KMS-11 (cell line): ENCODE data around the gene TIMMDC1.
"Not testable (repeated sequence)": the region's sequence is repeated elsewhere in the genome, so short reads cannot be mapped to it uniquely, and the experiment has no call there.

Experiments used
- H2AFZ ChIP-seq: fragments of 200-600 bp; sonication (generic); 2 replicates; pipeline ENCODE4 v1.6.1; 2016; ENCODE audit warnings: antibody characterized with exemption, mixed run types, low read depth
- H3K27ac ChIP-seq: fragments of 200-600 bp; sonication (generic); 2 replicates; pipeline ENCODE4 v1.6.1; 2016; ENCODE audit warnings: mild to moderate bottlenecking, mixed run types
- H3K27me3 ChIP-seq: fragments of 200-600 bp; sonication (generic); 2 replicates; pipeline ENCODE4 v1.6.1; 2017; ENCODE audit warnings: mild to moderate bottlenecking, low read depth, mixed run types, moderate library complexity; ENCODE audit not compliant: insufficient read depth
- H3K36me3 ChIP-seq: fragments of 200-600 bp; sonication (generic); 2 replicates; pipeline ENCODE4 v1.6.1; 2017; ENCODE audit warnings: mild to moderate bottlenecking, mixed run types; ENCODE audit not compliant: insufficient read depth
- H3K4me1 ChIP-seq: fragments of 200-600 bp; sonication (generic); 2 replicates; pipeline ENCODE4 v1.6.1; 2016; ENCODE audit warnings: mild to moderate bottlenecking, low read depth, mixed run types; ENCODE audit not compliant: poor library complexity, severe bottlenecking
- H3K4me2 ChIP-seq: fragments of 200-600 bp; sonication (generic); 2 replicates; pipeline ENCODE4 v1.7.0; 2016; ENCODE audit warnings: mild to moderate bottlenecking, mixed run types
- H3K4me3 ChIP-seq: fragments of 200-600 bp; sonication (generic); IDR thresholded peaks from 2 replicates; pipeline ENCODE4 v1.6.1; 2017; ENCODE audit warnings: low read depth, low read length, mixed read lengths; ENCODE audit not compliant: insufficient read depth
- H3K79me2 ChIP-seq: fragments of 200-600 bp; sonication (generic); 2 replicates; pipeline ENCODE4 v1.6.1; 2016; ENCODE audit warnings: low read depth, mixed run types; ENCODE audit not compliant: insufficient read depth
- H3K9ac ChIP-seq: fragments of 200-600 bp; sonication (generic); 2 replicates; pipeline ENCODE4 v1.6.1; 2016; ENCODE audit warnings: mild to moderate bottlenecking, mixed run types
- H4K20me1 ChIP-seq: fragments of 200-600 bp; sonication (generic); 2 replicates; pipeline ENCODE4 v1.6.1; 2016; ENCODE audit warnings: mild to moderate bottlenecking, mixed run types; ENCODE audit not compliant: insufficient read depth
- CTCF ChIP-seq: fragments of 200-600 bp; sonication (generic); conservative IDR thresholded peaks from 2 replicates; pipeline ENCODE4 v1.6.1; 2017; ENCODE audit warnings: low read depth, mild to moderate bottlenecking, antibody characterized with exemption, low read length, moderate library complexity, mixed read lengths

The TIMMDC1 gene

GRCh38 chr3:119562307-119562961, 64.1 kb downstream of the TIMMDC1 start:
- Histone ChIP-seq H3K79me2 (no peaks in the 10 kb centered on the region), H3K27ac (peak overlapping the region; percentile 64), H3K36me3 (no peaks in the 10 kb centered on the region), H3K27me3 (no peaks in the 10 kb centered on the region), H3K4me1 (peaks cover 50% of the 10 kb centered on the region), H2AFZ (peak overlapping the region; percentile 49), H3K9ac (peak overlapping the region; percentile 31; the same call in 1 of the 2 replicates), H3K4me2 (peak overlapping the region; percentile 38), H3K4me3 (no peak overlapping the region), H4K20me1 (no peaks in the 10 kb centered on the region)
- no peak for TF ChIP-seq CTCF

- not testable (repeated sequence) for H3K4me3 ChIP-seq, H4K20me1 ChIP-seq, H3K27me3 ChIP-seq, H2AFZ ChIP-seq, H3K4me2 ChIP-seq, H3K36me3 ChIP-seq, H3K79me2 ChIP-seq, H3K9ac ChIP-seq
- Histone ChIP-seq H3K27ac (0 out of 2 replicates have a peak overlapping the region, but pooled peaks have one; percentile 64), H3K4me1 (peaks cover 51% of the 10 kb centered on the region)
Observed at GRCh38 chr3:119563334-119563733, 65.0 kb downstream of the TIMMDC1 start.

- TF ChIP-seq CTCF: no peak
- H3K4me2 ChIP-seq: 0 out of 2 replicates have a peak overlapping the region, but pooled peaks have one; percentile 49
- no peaks in the 10 kb centered on the region for H3K79me2 ChIP-seq
- no peak overlapping the region for H3K27ac ChIP-seq
- no peak overlapping the region for H3K9ac ChIP-seq
- no peaks in the 10 kb centered on the region for H3K27me3 ChIP-seq
- H2AFZ ChIP-seq: no peak overlapping the region
- no peaks in the 10 kb centered on the region for H3K36me3 ChIP-seq
- H3K4me1 ChIP-seq: peaks cover 41% of the 10 kb centered on the region
- H3K4me3 ChIP-seq: no peak overlapping the region
- H4K20me1 ChIP-seq: no peaks in the 10 kb centered on the region
Observed at GRCh38 chr3:119569156-119569555, 70.8 kb downstream of the TIMMDC1 start.

GRCh38 chr3:119570229-119570628, 71.9 kb downstream of the TIMMDC1 start:
- peak overlapping the region; percentile 13; the same call in 1 of the 2 replicates for H2AFZ ChIP-seq
- H4K20me1 ChIP-seq: no peaks in the 10 kb centered on the region
- H3K27me3 ChIP-seq: no peaks in the 10 kb centered on the region
- H3K27ac ChIP-seq: peak overlapping the region; percentile 29
- TF ChIP-seq CTCF: no peak
- peaks cover 41% of the 10 kb centered on the region for H3K4me1 ChIP-seq
- H3K4me3 ChIP-seq: no peak overlapping the region
- no peaks in the 10 kb centered on the region for H3K79me2 ChIP-seq
- H3K36me3 ChIP-seq: no peaks in the 10 kb centered on the region
- no peak overlapping the region for H3K9ac ChIP-seq
- H3K4me2 ChIP-seq: peak overlapping the region; percentile 49; the same call in 1 of the 2 replicates

GRCh38 chr3:119571230-119571629, 72.9 kb downstream of the TIMMDC1 start:
- Histone ChIP-seq H3K4me3 (no peak overlapping the region), H3K4me2 (no peak overlapping the region), H3K79me2 (no peaks in the 10 kb centered on the region), H3K36me3 (no peaks in the 10 kb centered on the region), H3K9ac (no peak overlapping the region), H3K27ac (no peak overlapping the region), H3K27me3 (no peaks in the 10 kb centered on the region), H2AFZ (no peak overlapping the region), H3K4me1 (peaks cover 33% of the 10 kb centered on the region), H4K20me1 (no peaks in the 10 kb centered on the region)
- no peak for TF ChIP-seq CTCF
